Endometrial microvascular endothelial cells (primary cell): ENCODE results near the gene CABLES1. TPM values are rescaled to one million over a fixed set of nuclear protein-coding genes. Genes with fewer than 3 reads are reported as not detected.

ENCODE experiments used
- in situ Hi-C: cut with HindIII; loops from 2 replicates; pipeline ENCODE4 v1.10.0; 2017; ENCODE audit warnings: low sequenced_read_pairs, low pct_unique_long_range_greater_than_20kb; ENCODE audit errors: inconsistent ontology term
- total RNA-seq: library from RNA; depleted of rRNA; stranded (reverse); fragments of >200 nt; gene quantifications from one replicate; pipeline ENCODE4 v1.2.3, GENCODE V29; 2015; ENCODE audit errors: inconsistent ontology term

Gene CABLES1
- total RNA-seq, 1 donor from 2014 or later, result 12.6 TPM

GRCh38 chr18:23207191-23207955 is 72.1 kb downstream of the CABLES1 start:
- in situ Hi-C loops, result no loop called here

DNA sequence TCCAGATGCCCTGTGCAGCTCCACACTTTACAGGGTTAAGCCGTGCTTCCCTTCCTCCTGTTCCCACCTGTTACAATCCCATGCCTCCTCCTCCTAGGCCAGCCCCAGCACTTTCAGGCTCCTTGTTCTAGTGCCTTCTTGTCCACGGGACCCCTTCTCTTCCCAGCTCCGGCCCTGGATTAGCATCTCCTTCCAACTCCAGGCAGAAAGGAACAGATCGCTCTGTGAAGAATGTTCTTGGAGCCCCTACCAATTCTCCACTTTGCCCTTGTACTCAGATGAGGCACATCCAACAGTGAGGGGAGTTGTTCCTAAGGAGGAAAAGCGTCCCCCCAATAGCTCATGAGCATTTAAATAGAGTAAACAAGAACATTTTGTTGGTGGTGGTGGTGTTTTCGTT is 72.7 kb downstream of the CABLES1 start:
- in situ Hi-C loops, result no loop called here

- in situ Hi-C loops, result no loop called here
Observed at GRCh38 chr18:23208600-23208999, 73.3 kb downstream of the CABLES1 start.

DNA sequence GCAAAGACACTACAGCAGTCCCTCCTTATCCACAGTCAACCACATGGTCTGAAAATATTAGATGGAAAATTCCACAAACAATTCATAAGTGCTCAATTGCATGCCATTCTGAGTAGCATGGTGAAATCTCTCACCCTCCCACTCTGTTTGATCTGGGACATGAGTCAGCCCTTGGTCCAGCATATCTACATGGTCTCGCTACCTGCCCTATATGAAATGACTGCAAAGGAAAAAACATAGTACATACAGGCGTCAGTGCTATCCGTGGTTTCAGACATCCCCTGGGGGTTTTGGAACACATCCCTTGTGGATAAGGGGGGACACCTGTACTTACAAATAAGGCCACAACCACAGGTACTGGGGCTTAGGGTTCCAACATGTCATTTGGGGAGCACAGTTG is 73.7 kb downstream of the CABLES1 start:
- in situ Hi-C loops, result no loop called here

DNA sequence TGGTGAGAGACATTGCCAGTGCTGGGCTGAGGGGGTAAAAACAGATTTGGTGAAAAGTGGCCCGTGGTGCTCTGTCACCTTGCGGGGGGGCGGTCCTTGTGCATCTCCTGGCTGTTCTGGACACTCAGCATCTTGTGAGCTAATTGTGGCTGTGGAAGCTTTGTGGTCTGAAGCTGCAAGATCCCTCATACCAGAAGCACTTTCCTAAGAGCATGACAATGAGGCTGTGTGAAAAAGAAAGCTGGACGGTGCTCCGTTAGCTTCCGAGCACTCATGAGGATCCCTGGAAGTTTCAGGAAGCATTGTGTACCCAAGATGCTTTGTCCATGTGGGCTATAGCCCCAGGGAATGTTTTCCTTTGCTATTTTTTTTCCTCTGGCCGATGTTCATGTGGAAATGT is 74.5 kb downstream of the CABLES1 start:
- in situ Hi-C loops, result no loop called here

DNA sequence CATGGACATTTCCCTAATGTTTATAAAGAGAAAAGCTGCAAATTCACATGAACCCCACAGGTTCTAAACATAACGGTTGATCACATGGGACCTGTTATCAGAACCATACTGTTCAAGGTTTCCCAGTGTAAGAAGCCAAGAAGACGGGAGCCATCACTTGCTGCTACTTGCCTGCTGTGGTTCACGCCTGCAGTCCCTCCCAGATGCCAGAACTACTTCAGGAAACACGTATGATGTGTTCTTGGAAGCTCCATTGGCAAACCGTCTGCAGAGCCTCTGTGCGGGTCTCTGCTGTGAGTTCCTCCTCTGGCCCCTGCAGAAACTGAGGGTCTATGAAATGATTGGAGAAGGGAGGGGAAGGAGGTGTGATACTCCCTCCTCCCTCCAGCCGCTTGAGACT is 75.2 kb downstream of the CABLES1 start:
- in situ Hi-C loops, result no loop called here

DNA sequence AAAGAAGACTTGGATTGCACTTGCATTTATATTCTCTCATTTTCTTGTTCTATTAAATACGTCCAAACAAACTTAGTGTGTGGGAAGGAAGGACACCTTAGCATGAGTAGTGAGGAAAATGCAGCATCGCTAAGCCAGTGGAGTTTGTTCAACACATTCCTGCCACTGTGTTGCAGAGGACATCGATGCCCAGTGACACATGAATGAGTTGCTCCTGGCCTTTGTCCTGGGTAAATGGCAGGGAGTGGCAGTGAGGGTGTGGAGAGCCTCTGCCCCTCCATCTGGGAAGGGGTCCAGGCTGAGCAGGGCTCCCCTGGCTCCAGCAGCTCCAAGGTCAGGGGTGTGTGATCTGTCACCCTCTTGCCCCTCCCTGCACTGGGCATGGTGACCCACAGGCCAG is 75.9 kb downstream of the CABLES1 start:
- in situ Hi-C loops, result no loop called here

DNA sequence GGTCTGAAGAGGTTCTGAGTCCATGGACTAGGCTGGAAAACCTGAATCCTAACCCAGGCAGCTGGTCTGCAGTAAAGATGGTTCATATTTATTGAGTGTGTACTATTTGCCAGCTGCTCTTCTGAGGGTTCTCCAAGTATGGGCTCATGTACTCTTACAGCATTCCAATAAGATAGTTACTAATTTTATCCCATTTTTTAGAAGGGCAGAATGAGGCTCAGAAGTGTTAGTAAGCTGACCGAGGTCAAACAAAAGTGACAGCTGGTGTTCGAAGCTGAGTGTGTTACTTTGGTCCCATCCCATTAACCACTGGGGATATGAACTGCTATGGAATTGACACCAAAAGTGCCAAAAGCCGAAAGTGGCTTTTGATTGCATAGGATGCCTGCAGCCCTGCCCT is 76.9 kb downstream of the CABLES1 start:
- in situ Hi-C loops, result no loop called here

- in situ Hi-C loops, result no loop called here
Observed at GRCh38 chr18:23213200-23213599, 77.9 kb downstream of the CABLES1 start.

DNA sequence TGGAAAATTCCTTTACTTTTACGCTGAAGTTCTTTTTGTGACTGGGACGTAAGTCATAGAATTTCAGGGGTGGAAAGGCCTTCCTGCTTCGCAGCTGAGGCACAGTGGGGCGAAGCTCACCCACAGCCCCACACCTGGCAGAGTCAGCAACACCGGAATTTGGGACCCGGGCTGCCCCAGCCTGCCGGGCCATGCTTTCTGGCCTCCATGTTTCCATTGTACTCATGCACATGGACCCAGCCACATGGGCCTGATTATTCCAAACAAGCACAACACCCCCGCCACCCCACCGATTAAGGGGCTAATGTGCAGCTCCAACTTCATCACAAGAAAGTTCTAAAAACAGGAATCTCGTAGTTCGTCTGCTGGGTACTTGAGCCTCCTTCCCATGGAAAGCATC is 82.5 kb downstream of the CABLES1 start:
- in situ Hi-C loops, result no loop called here

DNA sequence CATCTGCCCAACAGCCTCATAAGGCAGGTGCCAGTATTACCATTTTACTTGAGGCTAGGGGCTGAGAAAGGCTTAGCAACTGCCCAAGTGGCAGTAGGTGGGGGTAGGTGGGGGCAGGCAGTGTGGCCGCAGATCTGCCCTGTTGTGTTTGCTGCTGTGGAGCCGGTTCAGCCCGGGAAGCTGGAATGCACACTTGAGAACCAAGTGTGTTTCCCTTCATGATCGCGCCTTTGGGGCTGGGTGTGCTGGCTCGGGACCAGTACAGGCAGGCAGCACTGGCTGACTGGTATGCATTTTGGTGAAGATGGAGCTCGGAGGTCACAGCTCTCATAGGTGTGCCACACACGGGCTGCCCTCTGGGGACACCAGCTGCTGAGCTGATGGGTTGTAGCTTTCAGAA is 85.1 kb downstream of the CABLES1 start:
- in situ Hi-C loops, result no loop called here

- in situ Hi-C loops, result no loop called here
Observed at GRCh38 chr18:23223641-23224040, 88.4 kb downstream of the CABLES1 start.

- in situ Hi-C loops, result no loop called here
Observed at GRCh38 chr18:23225503-23225902, 90.2 kb downstream of the CABLES1 start.

DNA sequence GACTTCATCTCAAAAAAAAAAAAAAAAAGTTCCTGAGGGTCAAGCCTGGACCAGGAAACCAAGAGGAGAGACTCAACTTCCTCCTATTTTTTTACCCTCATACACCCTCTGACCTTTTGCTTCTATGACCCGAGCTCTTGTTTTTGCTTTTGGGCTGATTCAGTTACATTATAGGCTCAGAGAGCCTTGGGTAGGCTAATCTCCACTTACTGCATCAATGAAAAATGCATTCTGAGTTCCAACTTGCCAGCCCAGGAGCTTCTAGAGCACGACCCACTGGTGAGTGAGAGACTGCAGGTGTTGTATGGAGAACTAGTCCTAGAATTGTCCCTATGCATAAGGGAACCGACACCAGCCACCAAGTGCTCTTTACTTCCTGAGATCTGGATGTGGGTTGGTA is 91.1 kb downstream of the CABLES1 start:
- in situ Hi-C loops, result no loop called here

- in situ Hi-C loops, result no loop called here
Observed at GRCh38 chr18:23226930-23227725, 91.8 kb downstream of the CABLES1 start.

GRCh38 chr18:23227726-23228070 is 92.4 kb downstream of the CABLES1 start:
- in situ Hi-C loops, result no loop called here

DNA sequence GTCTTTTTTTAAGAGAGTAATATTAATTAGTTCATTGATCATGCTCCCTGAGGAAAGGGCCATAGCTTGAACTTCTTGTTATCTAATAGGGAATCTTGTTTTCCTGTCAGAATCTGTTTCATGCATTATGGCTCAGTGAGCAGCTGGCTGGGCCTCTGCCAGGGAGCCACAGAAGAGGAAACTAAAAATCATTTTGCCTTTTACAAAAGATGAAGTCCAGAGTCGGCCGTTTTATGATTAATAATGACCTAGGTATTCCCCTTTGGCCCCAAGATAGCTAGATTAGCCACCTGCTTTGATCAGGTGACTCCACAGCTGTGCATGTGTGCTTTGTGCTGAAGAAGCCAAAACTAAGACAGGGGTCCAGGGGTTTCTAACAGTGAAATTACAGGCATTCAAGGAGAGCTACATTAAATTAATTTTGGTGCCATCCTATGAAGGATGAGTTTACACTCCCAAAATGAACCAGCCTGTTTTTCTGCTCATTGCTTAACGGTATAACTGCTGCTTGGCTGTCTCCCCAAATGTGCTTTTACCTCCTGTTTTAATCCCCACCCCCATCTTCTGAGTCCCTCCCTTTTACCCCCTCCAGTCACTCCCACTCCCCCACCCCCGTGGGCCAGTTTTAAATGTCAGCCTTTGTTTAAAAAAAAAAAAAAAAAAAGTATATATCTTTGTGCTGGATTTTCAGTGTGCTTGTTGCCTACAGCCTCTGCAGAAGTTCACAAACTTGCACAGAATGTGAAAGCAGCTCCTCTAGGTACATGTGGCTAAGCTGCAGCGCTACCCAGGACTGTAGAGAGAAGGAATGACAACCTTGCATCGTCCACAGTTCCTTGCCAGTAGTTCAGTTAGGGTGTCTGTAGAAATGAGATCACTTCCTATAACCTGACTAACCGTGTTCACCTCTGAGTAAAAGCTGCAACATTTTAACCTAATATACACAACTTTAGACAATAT is 93.1 kb downstream of the CABLES1 start:
- in situ Hi-C loops, result no loop called here

- in situ Hi-C loops, result no loop called here
Observed at GRCh38 chr18:23229472-23229871, 94.2 kb downstream of the CABLES1 start.

- in situ Hi-C loops, result no loop called here
Observed at GRCh38 chr18:23230686-23231085, 95.4 kb downstream of the CABLES1 start.
